ENCODE results near the gene PTPN18. TPM values are rescaled to one million over a fixed set of nuclear protein-coding genes. Genes with fewer than 3 reads are reported as not detected.

PTPN18 gene
- total and polyA plus RNA-seq, 2 donors (not counting 1 experiment from before 2014, with no cell fraction given): 91.0 to 102 TPM

GRCh38 chr2:130334026-130334425 lies 21.8 kb upstream of the PTPN18 start:
- no peak overlapping the region for H3K9ac ChIP-seq (ENCODE audit: low read length)
- no peaks in the 10 kb centered on the region for H3K79me2 ChIP-seq (ENCODE audit: control insufficient read depth, insufficient read depth, low read length)
- no peak overlapping the region for H2AFZ ChIP-seq (ENCODE audit: insufficient read depth, low read depth, low read length, poor library complexity, severe bottlenecking)
- no peak overlapping the region for H3K27ac ChIP-seq (ENCODE audit: low read length in 2 of 2)
- ATAC-seq (ENCODE audit: low read depth) (no peak), DNase-seq (no peak)
- H3K9me3 Mint-ChIP-seq (ENCODE audit: insufficient read depth): no peaks in the 10 kb centered on the region
- no peaks in the 10 kb centered on the region for H4K20me1 ChIP-seq (ENCODE audit: control insufficient read depth, insufficient read depth, low read length, poor library complexity, severe bottlenecking)
- TF ChIP-seq EZH2 (IDR thresholded peaks at IDR 0.05; ENCODE audit: borderline replicate concordance, insufficient read depth, low read depth, low read length, poor library complexity, severe bottlenecking) (no peak), CTCF (IDR thresholded peaks at IDR 0.05) (no peak)
- ChIA-PET CTCF (interaction anchor here (0.8 to 8.3 kb wide), 8 partner anchors 9 to 406 kb away, joined by 3 to 145 read pairs (median 4); partner anchors contain the start of genes IMP4, MZT2B and SMPD4), POLR2A (no interaction called here)
- no peak overlapping the region for H3K4me3 ChIP-seq (ENCODE audit: control extremely low read depth in 1 of 5, extremely low read depth in 1 of 5, insufficient read depth in 1 of 5, low read depth in 2 of 5, low read length in 4 of 5)
- no peaks in the 10 kb centered on the region for H3K9me3 ChIP-seq (ENCODE audit: control extremely low read depth in 1 of 3, control insufficient read depth in 2 of 3, insufficient read depth in 1 of 3, low read length in 2 of 3)
- no peak overlapping the region for H3K27ac Mint-ChIP-seq
- H3K27me3 ChIP-seq (replicated peaks in 1 of 4; ENCODE audit: control extremely low read depth in 1 of 4, control insufficient read depth in 3 of 4, insufficient read depth in 4 of 4, low read length in 3 of 4): peaks cover 0 to 11% (median 2%) of the 10 kb centered on the region in 4 experiments
- peaks cover 0 to 14% of the 10 kb centered on the region in 2 experiments for H3K36me3 ChIP-seq (replicated peaks in 1 of 2; ENCODE audit: control extremely low read depth in 1 of 2, control insufficient read depth in 1 of 2, extremely low read depth in 1 of 2, insufficient read depth in 2 of 2, low read length in 1 of 2)
- no peak overlapping the region for H3K4me2 ChIP-seq (replicated peaks; ENCODE audit: low read depth, low read length, poor library complexity, severe bottlenecking)
- peaks cover 4 to 7% of the 10 kb centered on the region in 2 donors for H3K4me1 ChIP-seq (ENCODE audit: control insufficient read depth in 2 of 2, insufficient read depth in 2 of 2, low read length in 2 of 2)
- H3K4me3 Mint-ChIP-seq: no peak overlapping the region
- intact Hi-C loops (cut with micrococcal nuclease): no loop called here
- peaks cover 6% of the 10 kb centered on the region for H3K4me1 Mint-ChIP-seq
- H3K27me3 Mint-ChIP-seq: peaks cover 14% of the 10 kb centered on the region
- WGBS (ENCODE audit: insufficient coverage): 96% methylated on average over 5 of the region's 6 CpGs

- DNase-seq (no peak), ATAC-seq (ENCODE audit: low read depth) (no peak)
- H3K4me2 ChIP-seq (replicated peaks; ENCODE audit: low read depth, low read length, poor library complexity, severe bottlenecking): no peak overlapping the region
- H3K27ac ChIP-seq (ENCODE audit: low read length in 2 of 2): no peak overlapping the region
- ChIA-PET CTCF (interaction anchor here (0.9 to 8.3 kb wide), 4 partner anchors 36 to 398 kb away, joined by 3 to 145 read pairs (median 10); partner anchors contain the start of genes MZT2B and SMPD4), POLR2A (no interaction called here)
- peaks cover 0 to 11% (median 2%) of the 10 kb centered on the region in 4 experiments for H3K27me3 ChIP-seq (replicated peaks in 1 of 4; ENCODE audit: control extremely low read depth in 1 of 4, control insufficient read depth in 3 of 4, insufficient read depth in 4 of 4, low read length in 3 of 4)
- intact Hi-C loops (cut with micrococcal nuclease): no loop called here
- H3K4me3 ChIP-seq (ENCODE audit: control extremely low read depth in 1 of 5, extremely low read depth in 1 of 5, insufficient read depth in 1 of 5, low read depth in 2 of 5, low read length in 4 of 5): no peak overlapping the region
- no peak overlapping the region for H2AFZ ChIP-seq (ENCODE audit: insufficient read depth, low read depth, low read length, poor library complexity, severe bottlenecking)
- H3K9me3 ChIP-seq (ENCODE audit: control extremely low read depth in 1 of 3, control insufficient read depth in 2 of 3, insufficient read depth in 1 of 3, low read length in 2 of 3): no peaks in the 10 kb centered on the region
- Mint-ChIP-seq H3K27me3 (peaks cover 14% of the 10 kb centered on the region), H3K27ac (no peak overlapping the region), H3K4me1 (peaks cover 8% of the 10 kb centered on the region), H3K9me3 (ENCODE audit: insufficient read depth) (no peaks in the 10 kb centered on the region), H3K4me3 (no peak overlapping the region)
- H3K79me2 ChIP-seq (ENCODE audit: control insufficient read depth, insufficient read depth, low read length): no peaks in the 10 kb centered on the region
- H3K36me3 ChIP-seq (replicated peaks in 1 of 2; ENCODE audit: control extremely low read depth in 1 of 2, control insufficient read depth in 1 of 2, extremely low read depth in 1 of 2, insufficient read depth in 2 of 2, low read length in 1 of 2): peaks cover 0 to 24% of the 10 kb centered on the region in 2 experiments
- H4K20me1 ChIP-seq (ENCODE audit: control insufficient read depth, insufficient read depth, low read length, poor library complexity, severe bottlenecking): no peaks in the 10 kb centered on the region
- TF ChIP-seq CTCF (IDR thresholded peaks at IDR 0.05): no peak
- no peak for TF ChIP-seq EZH2 (IDR thresholded peaks at IDR 0.05; ENCODE audit: borderline replicate concordance, insufficient read depth, low read depth, low read length, poor library complexity, severe bottlenecking)
- peaks cover 4 to 7% of the 10 kb centered on the region in 2 donors for H3K4me1 ChIP-seq (ENCODE audit: control insufficient read depth in 2 of 2, insufficient read depth in 2 of 2, low read length in 2 of 2)
- H3K9ac ChIP-seq (ENCODE audit: low read length): no peak overlapping the region
Measured at GRCh38 chr2:130335226-130335625, 20.6 kb upstream of the PTPN18 start.
